ENCODE data around the gene ZBTB7C. TPM values are rescaled to one million over a fixed set of nuclear protein-coding genes. Genes with fewer than 3 reads are reported as not detected.

ZBTB7C gene
- total RNA-seq, 3 donors from 2014 or later (not counting 1 experiment from before 2014, with no cell fraction given) = 0.07 TPM; not detected in 2

DNA sequence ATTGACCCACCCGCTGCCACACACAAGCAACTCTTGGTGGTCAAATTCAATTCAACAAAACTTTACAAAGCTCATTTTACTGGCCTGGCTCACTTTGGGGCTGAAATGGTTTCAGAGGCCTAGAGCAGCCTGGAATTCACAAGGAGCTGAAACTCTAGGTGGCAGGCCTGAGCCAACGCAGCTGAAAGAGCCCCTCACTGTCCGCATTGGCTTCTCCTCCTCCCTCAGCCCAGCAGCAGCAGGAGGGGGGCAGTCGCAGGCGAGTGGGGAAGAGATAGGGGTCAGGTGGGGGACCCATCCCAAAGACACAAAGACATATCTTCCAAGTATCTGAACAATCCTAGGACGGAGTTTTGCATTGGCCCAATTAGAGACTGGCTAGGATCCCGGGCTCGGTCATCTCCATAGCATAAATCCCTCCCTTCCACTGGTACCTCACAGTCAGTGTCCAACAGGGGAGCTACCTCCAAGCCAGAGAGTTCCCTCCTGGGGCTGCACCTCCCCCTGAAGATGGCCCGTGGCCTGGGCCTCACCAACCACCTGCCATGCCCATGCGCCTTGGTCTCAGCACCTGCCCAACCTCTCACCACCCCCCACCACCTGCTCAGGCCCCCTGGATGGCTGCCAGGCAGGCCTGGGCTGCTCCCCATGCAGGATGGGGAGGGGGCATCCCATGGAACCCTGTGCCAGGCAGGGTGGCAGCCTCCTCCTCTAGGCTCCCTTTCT is 113.4 kb downstream of the ZBTB7C start:
- no peaks in the 10 kb centered on the region for H3K36me3 ChIP-seq (ENCODE audit: control insufficient read depth, insufficient read depth, low read length)
- Mint-ChIP-seq H3K36me3 (no peaks in the 10 kb centered on the region), H3K27ac (no peak overlapping the region), H3K9me3 (no peaks in the 10 kb centered on the region), H3K4me1 (peaks cover 5 to 11% of the 10 kb centered on the region in 2 donors), H3K27me3 (ENCODE audit: low read depth in 2 of 2) (peaks cover 0 to 6% of the 10 kb centered on the region in 2 donors), H3K4me3 (no peak overlapping the region)
- no peaks in the 10 kb centered on the region for H3K9me3 ChIP-seq (ENCODE audit: control insufficient read depth, insufficient read depth, low read length)
- DNase-seq = no peak
- TF ChIP-seq, protein P1, sequence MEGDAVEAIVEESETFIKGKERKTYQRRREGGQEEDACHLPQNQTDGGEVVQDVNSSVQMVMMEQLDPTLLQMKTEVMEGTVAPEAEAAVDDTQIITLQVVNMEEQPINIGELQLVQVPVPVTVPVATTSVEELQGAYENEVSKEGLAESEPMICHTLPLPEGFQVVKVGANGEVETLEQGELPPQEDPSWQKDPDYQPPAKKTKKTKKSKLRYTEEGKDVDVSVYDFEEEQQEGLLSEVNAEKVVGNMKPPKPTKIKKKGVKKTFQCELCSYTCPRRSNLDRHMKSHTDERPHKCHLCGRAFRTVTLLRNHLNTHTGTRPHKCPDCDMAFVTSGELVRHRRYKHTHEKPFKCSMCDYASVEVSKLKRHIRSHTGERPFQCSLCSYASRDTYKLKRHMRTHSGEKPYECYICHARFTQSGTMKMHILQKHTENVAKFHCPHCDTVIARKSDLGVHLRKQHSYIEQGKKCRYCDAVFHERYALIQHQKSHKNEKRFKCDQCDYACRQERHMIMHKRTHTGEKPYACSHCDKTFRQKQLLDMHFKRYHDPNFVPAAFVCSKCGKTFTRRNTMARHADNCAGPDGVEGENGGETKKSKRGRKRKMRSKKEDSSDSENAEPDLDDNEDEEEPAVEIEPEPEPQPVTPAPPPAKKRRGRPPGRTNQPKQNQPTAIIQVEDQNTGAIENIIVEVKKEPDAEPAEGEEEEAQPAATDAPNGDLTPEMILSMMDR (IDR thresholded peaks at IDR 0.05) = no peak
- no peak for ATAC-seq
- intact Hi-C loops (cut with micrococcal nuclease) = no loop called here
- H3K4me1 ChIP-seq (ENCODE audit: control insufficient read depth, insufficient read depth, low read length) = no peaks in the 10 kb centered on the region
- 84% methylated on average over 8 of the region's 10 CpGs for WGBS (ENCODE audit: insufficient coverage)
- no peak overlapping the region for H3K27ac ChIP-seq (ENCODE audit: low read length)
- no peak overlapping the region for H3K4me3 ChIP-seq (ENCODE audit: low read length)
- H3K27me3 ChIP-seq (ENCODE audit: control insufficient read depth, insufficient read depth, low read length) = no peaks in the 10 kb centered on the region

DNA sequence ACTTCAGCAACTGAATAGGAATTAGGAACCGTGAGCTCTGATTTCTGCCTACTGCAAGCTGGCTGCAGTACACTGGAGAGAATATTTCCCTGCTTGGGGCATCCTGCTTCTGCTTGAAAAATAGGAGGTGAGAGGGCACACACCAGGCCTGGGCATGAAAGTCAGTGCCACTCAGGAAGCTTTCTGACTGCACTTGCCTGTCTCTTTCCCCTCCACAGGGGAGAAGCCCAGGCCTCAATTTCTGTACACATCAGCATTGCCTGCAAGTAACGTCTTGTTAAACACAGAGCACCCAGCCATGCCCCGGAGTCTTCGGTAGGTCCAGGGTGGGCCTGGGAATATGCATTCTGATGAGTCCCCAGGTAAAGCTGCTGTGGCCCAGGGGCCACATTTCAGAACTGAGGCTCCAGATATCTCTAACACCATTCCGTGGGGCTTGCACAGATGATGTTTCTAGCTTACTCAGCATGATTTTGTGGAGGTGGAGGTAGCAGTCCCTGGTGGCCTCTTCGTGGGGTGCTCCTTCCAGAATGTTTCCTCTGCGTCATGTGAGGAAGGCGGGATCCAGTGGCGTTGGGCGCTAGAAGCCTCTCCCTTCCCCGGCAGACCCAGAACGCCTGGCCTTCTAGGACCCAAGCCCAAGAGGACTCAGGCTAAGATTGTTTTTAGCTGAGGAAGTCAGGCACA is 114.1 kb downstream of the ZBTB7C start:
- no peak overlapping the region for H3K4me3 ChIP-seq (ENCODE audit: low read length)
- H3K27me3 ChIP-seq (ENCODE audit: control insufficient read depth, insufficient read depth, low read length) = no peaks in the 10 kb centered on the region
- no peak overlapping the region for H3K27ac ChIP-seq (ENCODE audit: low read length)
- no peaks in the 10 kb centered on the region for H3K9me3 ChIP-seq (ENCODE audit: control insufficient read depth, insufficient read depth, low read length)
- no peaks in the 10 kb centered on the region for H3K36me3 ChIP-seq (ENCODE audit: control insufficient read depth, insufficient read depth, low read length)
- no peak for DNase-seq
- H3K4me3 Mint-ChIP-seq = no peak overlapping the region
- TF ChIP-seq, protein P1 (IDR thresholded peaks at IDR 0.05) = no peak
- no peak overlapping the region for H3K27ac Mint-ChIP-seq
- WGBS (ENCODE audit: insufficient coverage) = 88% methylated on average over 12 of the region's 12 CpGs
- peaks cover under 1 to 4% of the 10 kb centered on the region in 2 donors for H3K4me1 Mint-ChIP-seq
- peaks cover 0 to 3% of the 10 kb centered on the region in 2 donors for H3K27me3 Mint-ChIP-seq (ENCODE audit: low read depth in 2 of 2)
- H3K36me3 Mint-ChIP-seq = no peaks in the 10 kb centered on the region
- no peaks in the 10 kb centered on the region for H3K4me1 ChIP-seq (ENCODE audit: control insufficient read depth, insufficient read depth, low read length)
- no peaks in the 10 kb centered on the region for H3K9me3 Mint-ChIP-seq
- ATAC-seq = no peak
- intact Hi-C loops (cut with micrococcal nuclease) = no loop called here

DNA sequence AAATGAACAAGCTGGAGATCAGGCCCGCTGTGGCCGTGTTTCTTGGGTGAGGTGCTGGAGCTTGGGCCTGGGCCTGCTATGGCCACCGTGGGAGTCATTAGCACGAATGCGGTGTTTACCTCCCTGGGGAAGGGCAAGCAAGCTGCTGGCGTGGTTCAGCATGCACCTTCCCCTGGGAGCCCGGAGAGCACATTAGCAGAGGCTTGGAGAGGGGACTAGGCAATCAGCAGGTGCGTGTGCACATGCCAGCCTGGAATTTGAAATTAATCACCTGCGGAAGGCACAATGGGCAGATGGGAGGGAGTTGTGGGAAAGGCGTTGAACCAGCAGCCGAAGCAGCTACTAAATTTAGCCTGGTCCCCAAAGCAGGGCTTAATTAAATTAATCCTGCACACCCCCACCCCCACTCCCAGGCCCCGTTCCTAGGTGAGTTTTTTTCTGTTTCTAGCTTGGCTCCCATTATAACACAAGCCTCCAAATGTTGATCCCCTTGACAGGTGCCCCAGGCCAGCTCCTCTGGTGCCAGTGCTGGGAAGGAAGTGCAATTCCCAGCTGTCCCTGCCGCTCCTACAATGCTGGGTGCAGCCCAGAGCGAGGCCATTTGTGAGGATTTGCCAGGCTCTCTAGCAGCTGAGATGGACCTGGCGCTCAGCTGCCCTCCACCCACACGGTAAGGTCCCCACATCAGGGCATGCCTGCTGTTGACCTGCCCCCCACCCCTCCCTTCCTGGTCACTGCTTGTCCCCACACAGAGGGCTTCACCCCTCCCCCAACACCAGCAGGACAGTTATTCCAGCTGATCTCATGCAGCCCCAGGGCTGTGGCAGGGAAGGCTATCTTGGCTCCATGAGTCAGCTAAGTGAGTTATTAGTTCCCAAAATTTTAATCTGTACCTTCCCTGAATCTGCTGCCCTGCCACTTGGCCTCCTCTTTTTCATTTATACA is 115.0 kb downstream of the ZBTB7C start:
- Histone ChIP-seq H3K9me3 (ENCODE audit: control insufficient read depth, insufficient read depth, low read length) (no peaks in the 10 kb centered on the region), H3K4me1 (ENCODE audit: control insufficient read depth, insufficient read depth, low read length) (no peaks in the 10 kb centered on the region), H3K36me3 (ENCODE audit: control insufficient read depth, insufficient read depth, low read length) (no peaks in the 10 kb centered on the region), H3K4me3 (ENCODE audit: low read length) (no peak overlapping the region), H3K27me3 (ENCODE audit: control insufficient read depth, insufficient read depth, low read length) (no peaks in the 10 kb centered on the region), H3K27ac (ENCODE audit: low read length) (no peak overlapping the region)
- WGBS (ENCODE audit: insufficient coverage) = 83% methylated on average over 16 of the region's 16 CpGs
- Mint-ChIP-seq H3K36me3 (no peaks in the 10 kb centered on the region), H3K27ac (no peak overlapping the region), H3K4me1 (peaks cover 0 to 1% of the 10 kb centered on the region in 2 donors), H3K4me3 (no peak overlapping the region), H3K9me3 (no peaks in the 10 kb centered on the region), H3K27me3 (ENCODE audit: low read depth in 2 of 2) (peaks cover 0 to 3% of the 10 kb centered on the region in 2 donors)
- ATAC-seq = no peak
- DNase-seq = no peak
- TF ChIP-seq, protein P1 (IDR thresholded peaks at IDR 0.05) = no peak
- intact Hi-C loops (cut with micrococcal nuclease) = no loop called here
